Gastrocnemius medialis (tissue), 4 donors: ENCODE results near the gene CRYBB1. TPM values are rescaled to one million over a fixed set of nuclear protein-coding genes. Genes with fewer than 3 reads are reported as not detected.

ENCODE experiments used
- ATAC-seq, 2 donors: fragments of 150-250 bp; one replicate each; pipeline ENCODE4 v1.9.1; 2016
- DNase-seq, 2 donors: peaks; one replicate each; pipeline ENCODE4 v3.0.0-alpha.2; 2019
- H3K27ac ChIP-seq, 4 donors: fragments of 200-600 bp; sonication (generic); 1 replicate in 1 of 4; 2 replicates in 3 of 4; pipeline ENCODE4 v1.5.1; 2016 to 2018; ENCODE audit warnings: mild to moderate bottlenecking in 2 of 4, moderate library complexity in 1 of 4
- H3K27me3 ChIP-seq, 3 donors: fragments of 200-600 bp; sonication (generic) in 2 of 3; 1 replicate in 1 of 3; 2 replicates in 2 of 3; pipeline versions ENCODE4 v1.5.1 to v1.6.0; 2016 to 2019; ENCODE audit warnings: mild to moderate bottlenecking in 1 of 3, moderate library complexity in 1 of 3
- H3K36me3 ChIP-seq, 2 donors: fragments of 200-600 bp; sonication (generic) in 1 of 2; one replicate each; pipeline ENCODE4 v1.5.1; 2017 to 2018
- H3K4me1 ChIP-seq, 2 donors: fragments of 200-600 bp; sonication (generic) in 1 of 2; one replicate each; pipeline ENCODE4 v1.5.1; 2016 to 2017; ENCODE audit warnings: mild to moderate bottlenecking in 2 of 2
- H3K4me3 ChIP-seq, 4 donors: fragments of 200-600 bp; sonication (generic) in 3 of 4; 1 replicate in 1 of 4; 2 replicates in 3 of 4; pipeline ENCODE4 v1.5.1; 2016 to 2019; ENCODE audit warnings: mild to moderate bottlenecking in 2 of 4
- H3K9me3 ChIP-seq, 3 donors: fragments of 200-600 bp; sonication (generic) in 2 of 3; 1 replicate in 1 of 3; 2 replicates in 2 of 3; pipeline ENCODE4 v1.5.1; 2016 to 2019
- POLR2A ChIP-seq, 2 donors: fragments of 450-650 bp; IDR thresholded peaks; one replicate each; pipeline ENCODE4 v1.6.1; 2017; ENCODE audit warnings: antibody characterized with exemption in 2 of 2, mild to moderate bottlenecking in 2 of 2, moderate library complexity in 2 of 2
- in situ Hi-C, 4 donors: fragments of 200-750 bp; cut with MboI; loops; one replicate each; pipeline versions ENCODE4 v1.15.0 to v1.8.0; 2017; ENCODE audit warnings: low sequenced_read_pairs in 4 of 4
- intact Hi-C: fragments of 100-400 bp; cut with DNase I; formaldehyde crosslinking; loops from one replicate; pipeline ENCODE4 v1.15.1; 2023; ENCODE audit warnings: low total_unique reads
- total RNA-seq, 4 donors: library from RNA; depleted of rRNA; stranded (reverse); fragments of >200 nt; gene quantifications; one replicate each; pipeline versions ENCODE4 v1.1.0 to v1.2.3, GENCODE V29; 2016
- TF ChIP-seq, protein P1 (sequence below), 5 experiments: fragments of 450-650 bp in 3 of 5; fragments of 200-600 bp in 2 of 5; sonication (generic) in 2 of 5; IDR thresholded peaks in 4 of 5; conservative IDR thresholded peaks in 1 of 5; 1 replicate in 4 of 5; 2 replicates in 1 of 5; pipeline ENCODE4 v1.5.1; 2016 to 2019; ENCODE audit warnings: antibody characterized with exemption in 5 of 5, mild to moderate bottlenecking in 3 of 5, moderate library complexity in 3 of 5

Gene CRYBB1
- total RNA-seq = under 1 TPM in 1 of 4 donors, not detected in 3; 0.97 TPM

DNA sequence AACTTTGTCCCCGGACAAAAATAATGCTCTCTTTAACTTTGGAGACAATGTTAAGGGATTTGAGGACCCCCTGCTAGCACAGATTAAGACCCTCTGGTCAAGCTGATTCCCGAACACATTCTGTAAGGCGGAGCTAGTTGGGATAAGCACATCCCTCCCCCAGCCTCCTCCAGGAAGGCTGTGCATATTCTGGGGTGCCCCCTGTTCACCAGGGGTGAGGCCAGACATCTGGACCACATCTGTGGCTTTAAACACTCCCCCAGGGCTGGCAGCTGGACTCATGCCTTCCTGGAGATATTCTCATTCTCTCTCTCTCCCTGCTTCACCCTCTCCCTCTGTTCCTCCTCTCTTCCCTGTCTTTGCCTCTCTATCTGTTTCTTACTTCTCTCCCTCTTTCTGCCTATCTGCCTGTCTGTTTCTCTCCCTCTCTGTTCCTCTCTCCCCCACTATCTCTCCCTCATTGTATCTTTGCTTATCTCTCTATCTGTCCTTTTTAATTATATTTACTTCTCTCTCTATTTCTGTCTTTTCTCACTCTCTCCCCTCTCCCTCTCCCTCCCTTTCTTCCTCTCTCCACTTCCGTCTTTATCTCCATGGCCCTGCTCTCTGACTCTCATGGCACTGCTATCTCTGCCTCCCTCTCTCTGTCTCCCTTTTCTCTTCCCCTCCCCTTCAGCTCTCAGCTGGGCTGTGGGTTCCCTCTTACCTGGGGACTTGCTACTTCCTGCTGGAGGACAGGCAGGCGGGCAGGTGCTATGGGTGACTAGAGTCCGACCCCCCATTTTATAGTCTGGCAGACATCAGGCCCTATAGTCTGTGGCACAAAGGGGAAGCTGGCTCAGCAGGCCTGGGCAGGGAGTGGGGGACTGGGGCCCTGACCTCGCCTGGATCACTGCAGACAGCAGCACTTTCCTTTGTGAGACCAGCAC, at the start of gene CRYBB1:
Gene CRYBB1 (minus strand): TSS at position 757 of the 929 bp plus-strand sequence. CDS start 1,708 bp downstream, outside the sequence.
- peak in 1 of 2 donors; percentile 6 for DNase-seq
- ATAC-seq = no peak
- TF ChIP-seq POLR2A (IDR thresholded peaks at IDR 0.05) = no peak
- TF ChIP-seq, protein P1, sequence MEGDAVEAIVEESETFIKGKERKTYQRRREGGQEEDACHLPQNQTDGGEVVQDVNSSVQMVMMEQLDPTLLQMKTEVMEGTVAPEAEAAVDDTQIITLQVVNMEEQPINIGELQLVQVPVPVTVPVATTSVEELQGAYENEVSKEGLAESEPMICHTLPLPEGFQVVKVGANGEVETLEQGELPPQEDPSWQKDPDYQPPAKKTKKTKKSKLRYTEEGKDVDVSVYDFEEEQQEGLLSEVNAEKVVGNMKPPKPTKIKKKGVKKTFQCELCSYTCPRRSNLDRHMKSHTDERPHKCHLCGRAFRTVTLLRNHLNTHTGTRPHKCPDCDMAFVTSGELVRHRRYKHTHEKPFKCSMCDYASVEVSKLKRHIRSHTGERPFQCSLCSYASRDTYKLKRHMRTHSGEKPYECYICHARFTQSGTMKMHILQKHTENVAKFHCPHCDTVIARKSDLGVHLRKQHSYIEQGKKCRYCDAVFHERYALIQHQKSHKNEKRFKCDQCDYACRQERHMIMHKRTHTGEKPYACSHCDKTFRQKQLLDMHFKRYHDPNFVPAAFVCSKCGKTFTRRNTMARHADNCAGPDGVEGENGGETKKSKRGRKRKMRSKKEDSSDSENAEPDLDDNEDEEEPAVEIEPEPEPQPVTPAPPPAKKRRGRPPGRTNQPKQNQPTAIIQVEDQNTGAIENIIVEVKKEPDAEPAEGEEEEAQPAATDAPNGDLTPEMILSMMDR (IDR thresholded peaks at IDR 0.05 in 4 of 5, conservative IDR thresholded peaks at IDR 0.05 in 1 of 5) = no peak

DNA sequence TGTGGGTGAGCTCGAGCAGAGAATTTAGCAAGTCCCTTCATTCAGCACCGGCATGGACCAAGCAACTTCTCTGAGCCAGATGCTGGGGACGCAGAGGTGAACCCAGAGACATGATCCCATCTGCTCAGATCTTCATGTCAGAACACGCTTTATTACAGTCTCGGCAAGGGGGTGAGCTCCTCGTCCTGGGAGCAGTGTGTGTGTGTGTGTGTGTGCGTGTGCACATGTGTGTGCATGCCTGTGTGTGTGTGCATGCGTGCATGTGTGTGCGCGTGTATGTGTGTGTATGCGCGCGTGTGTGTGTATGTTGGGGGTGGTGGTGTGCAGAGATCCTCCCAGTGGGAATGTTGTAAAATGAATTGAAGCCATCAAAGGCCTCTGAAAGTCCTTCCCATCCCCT, 49.3 kb upstream of the CRYBB1 start:
- intact Hi-C loops (no loop called here), in situ Hi-C loops (no loop called here)
- Histone ChIP-seq H3K4me3 (no peak overlapping the region), H3K9me3 (no peaks in the 10 kb centered on the region), H3K36me3 (no peaks in the 10 kb centered on the region), H3K27ac (no peak overlapping the region), H3K4me1 (peaks cover 2 to 3% of the 10 kb centered on the region in 2 donors), H3K27me3 (peaks cover 4 to 10% (median 7%) of the 10 kb centered on the region in 3 donors)
- TF ChIP-seq POLR2A (IDR thresholded peaks at IDR 0.05) = no peak
- TF ChIP-seq, protein P1 (IDR thresholded peaks at IDR 0.05 in 4 of 5, conservative IDR thresholded peaks at IDR 0.05 in 1 of 5) = no peak
- DNase-seq = no peak
- no peak for ATAC-seq

More for the DNA sequence above, at the start of gene CRYBB1:
- in situ Hi-C loops = no loop called here
- no peaks in the 10 kb centered on the region for H3K4me1 ChIP-seq
- H3K9me3 ChIP-seq = no peaks in the 10 kb centered on the region
- no peaks in the 10 kb centered on the region for H3K36me3 ChIP-seq
- peaks cover 0 to 10% (median 7%) of the 10 kb centered on the region in 3 donors for H3K27me3 ChIP-seq
- no peak within 1 kb of the TSS for H3K27ac ChIP-seq
- intact Hi-C loops = no loop called here
- no peak within 1 kb of the TSS for H3K4me3 ChIP-seq

DNA sequence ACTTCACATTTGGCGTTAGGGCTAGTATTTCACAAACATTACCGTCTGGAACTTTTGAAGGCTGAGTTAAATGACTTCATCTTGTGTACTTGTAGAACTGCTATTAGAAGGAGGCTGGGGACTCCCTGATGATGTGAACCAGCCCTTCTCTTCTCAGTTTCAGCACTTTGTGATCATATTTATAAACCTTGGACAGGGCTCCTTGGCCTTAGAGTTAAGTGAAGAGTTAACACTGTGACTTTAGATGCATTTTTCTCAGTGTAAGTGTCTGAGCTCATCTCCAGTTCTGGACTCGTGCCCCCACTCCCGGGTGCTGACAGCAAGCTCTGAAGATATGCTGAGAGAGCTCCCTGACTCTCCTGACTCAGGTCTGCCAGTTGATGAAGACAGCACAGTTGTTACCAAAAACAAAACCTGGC, 48.0 kb upstream of the CRYBB1 start:
- ATAC-seq = no peak
- in situ Hi-C loops = no loop called here
- intact Hi-C loops = no loop called here

DNA sequence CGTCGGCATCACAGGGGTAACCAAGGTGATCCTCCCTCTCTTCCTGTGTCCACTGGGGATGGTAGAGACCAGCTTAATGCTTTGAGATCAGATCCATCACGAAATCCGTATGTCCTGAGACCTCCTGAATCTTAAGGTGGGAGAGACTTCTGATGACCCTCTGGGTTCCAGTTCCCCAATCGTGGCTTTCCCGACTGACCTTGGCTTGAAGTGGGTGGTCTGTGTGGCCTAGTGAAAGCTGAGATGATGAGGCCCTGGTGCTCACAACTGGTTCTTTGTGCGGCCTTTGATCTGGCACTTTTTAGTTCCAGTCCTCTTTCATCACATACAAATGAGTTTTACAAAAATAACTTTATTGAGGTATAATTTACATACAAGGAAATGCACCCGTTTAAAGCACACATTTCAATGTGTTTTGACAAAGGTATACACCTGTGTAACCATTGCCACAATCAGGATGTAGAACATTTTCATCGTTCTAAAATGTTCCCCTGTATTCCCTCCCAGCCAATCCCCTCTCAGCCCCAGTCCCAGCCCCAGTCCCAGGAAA, 45.6 kb upstream of the CRYBB1 start:
- Histone ChIP-seq H3K27me3 (peaks cover 16 to 26% (median 21%) of the 10 kb centered on the region in 3 donors), H3K4me3 (no peak overlapping the region), H3K36me3 (no peaks in the 10 kb centered on the region), H3K9me3 (no peaks in the 10 kb centered on the region), H3K27ac (no peak overlapping the region), H3K4me1 (peaks cover 10 to 11% of the 10 kb centered on the region in 2 donors)
- intact Hi-C loops = no loop called here
- DNase-seq (no peak), ATAC-seq (no peak)
- no peak for TF ChIP-seq POLR2A (IDR thresholded peaks at IDR 0.05)
- TF ChIP-seq, protein P1 (IDR thresholded peaks at IDR 0.05 in 4 of 5, conservative IDR thresholded peaks at IDR 0.05 in 1 of 5) = no peak
- in situ Hi-C loops = no loop called here

More for the DNA sequence above, 48.0 kb upstream of the CRYBB1 start:
- Histone ChIP-seq H3K4me1 (no peaks in the 10 kb centered on the region), H3K27me3 (peaks cover 4 to 10% (median 10%) of the 10 kb centered on the region in 3 donors), H3K4me3 (no peak overlapping the region), H3K9me3 (no peaks in the 10 kb centered on the region), H3K27ac (no peak overlapping the region), H3K36me3 (no peaks in the 10 kb centered on the region)
- TF ChIP-seq POLR2A (IDR thresholded peaks at IDR 0.05) = no peak
- TF ChIP-seq, protein P1 (IDR thresholded peaks at IDR 0.05 in 4 of 5, conservative IDR thresholded peaks at IDR 0.05 in 1 of 5) = no peak
- DNase-seq = no peak
